VCaP (cell line): ENCODE results near the gene CNKSR1.
"Not testable (repeated sequence)": the region's sequence is repeated elsewhere in the genome, so short reads cannot be mapped to it uniquely, and the experiment has no call there.

Experiments used
- H3K27ac ChIP-seq: fragments of 450-650 bp; 2 replicates; pipeline ENCODE4 v1.5.1; 2017
- CTCF ChIP-seq: fragments of 450-650 bp; conservative IDR thresholded peaks from 2 replicates; pipeline ENCODE4 v1.5.1; 2017; ENCODE audit warnings: mild to moderate bottlenecking, moderate library complexity

CNKSR1 gene

GRCh38 chr1:26220199-26220912 lies 43.1 kb downstream of the CNKSR1 start:
- TF ChIP-seq CTCF: no peak
- H3K27ac ChIP-seq: no peak overlapping the region

GRCh38 chr1:26221094-26221493 lies 43.8 kb downstream of the CNKSR1 start:
- TF ChIP-seq CTCF: no peak
- H3K27ac ChIP-seq: no peak overlapping the region

GRCh38 chr1:26224606-26225005 lies 47.3 kb downstream of the CNKSR1 start:
- TF ChIP-seq CTCF: no peak
- H3K27ac ChIP-seq: no peak overlapping the region

- H3K27ac ChIP-seq: no peak overlapping the region
- no peak for TF ChIP-seq CTCF
These were observed 47.9 kb downstream of the CNKSR1 start for GRCh38 chr1:26225033-26225831.

- not testable (repeated sequence) for H3K27ac ChIP-seq
These were observed 53.4 kb downstream of the CNKSR1 start for GRCh38 chr1:26230682-26231081.

- peak; percentile 95 for TF ChIP-seq CTCF
- peak within 1 kb of the TSS; percentile 81 for H3K27ac ChIP-seq
These were observed 56.8 kb downstream of the CNKSR1 start, which contains the start of gene CEP85 for GRCh38 chr1:26233903-26234643. Gene CEP85 (plus strand): TSS chr1:26234200. CDS start chr1:26239784, 5,584 bp downstream.

- TF ChIP-seq CTCF: no peak
- peak overlapping the region; percentile 81 for H3K27ac ChIP-seq
These were observed 57.5 kb downstream of the CNKSR1 start for GRCh38 chr1:26234644-26235370.
